ENCODE data around the gene RMRP.

GRCh38 chr9:35700031-35700430 is 42.2 kb upstream of the RMRP start:
- no peak for TF ChIP-seq CTCF (IDR thresholded peaks at IDR 0.05 in 2 of 3, conservative IDR thresholded peaks at IDR 0.05 in 1 of 3; ENCODE audit: insufficient read depth in 2 of 3, low read depth in 1 of 3, low read length in 3 of 3)
- no peak for TF ChIP-seq SIN3A (IDR thresholded peaks at IDR 0.05; ENCODE audit: borderline replicate concordance in 2 of 2, control insufficient read depth in 1 of 2, low read depth in 2 of 2, low read length in 2 of 2)
- TF ChIP-seq, protein P1, sequence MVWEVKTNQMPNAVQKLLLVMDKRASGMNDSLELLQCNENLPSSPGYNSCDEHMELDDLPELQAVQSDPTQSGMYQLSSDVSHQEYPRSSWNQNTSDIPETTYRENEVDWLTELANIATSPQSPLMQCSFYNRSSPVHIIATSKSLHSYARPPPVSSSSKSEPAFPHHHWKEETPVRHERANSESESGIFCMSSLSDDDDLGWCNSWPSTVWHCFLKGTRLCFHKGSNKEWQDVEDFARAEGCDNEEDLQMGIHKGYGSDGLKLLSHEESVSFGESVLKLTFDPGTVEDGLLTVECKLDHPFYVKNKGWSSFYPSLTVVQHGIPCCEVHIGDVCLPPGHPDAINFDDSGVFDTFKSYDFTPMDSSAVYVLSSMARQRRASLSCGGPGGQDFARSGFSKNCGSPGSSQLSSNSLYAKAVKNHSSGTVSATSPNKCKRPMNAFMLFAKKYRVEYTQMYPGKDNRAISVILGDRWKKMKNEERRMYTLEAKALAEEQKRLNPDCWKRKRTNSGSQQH (CRISPR knock-in tag; IDR thresholded peaks at IDR 0.05), result no peak
- TF ChIP-seq, protein P2, sequence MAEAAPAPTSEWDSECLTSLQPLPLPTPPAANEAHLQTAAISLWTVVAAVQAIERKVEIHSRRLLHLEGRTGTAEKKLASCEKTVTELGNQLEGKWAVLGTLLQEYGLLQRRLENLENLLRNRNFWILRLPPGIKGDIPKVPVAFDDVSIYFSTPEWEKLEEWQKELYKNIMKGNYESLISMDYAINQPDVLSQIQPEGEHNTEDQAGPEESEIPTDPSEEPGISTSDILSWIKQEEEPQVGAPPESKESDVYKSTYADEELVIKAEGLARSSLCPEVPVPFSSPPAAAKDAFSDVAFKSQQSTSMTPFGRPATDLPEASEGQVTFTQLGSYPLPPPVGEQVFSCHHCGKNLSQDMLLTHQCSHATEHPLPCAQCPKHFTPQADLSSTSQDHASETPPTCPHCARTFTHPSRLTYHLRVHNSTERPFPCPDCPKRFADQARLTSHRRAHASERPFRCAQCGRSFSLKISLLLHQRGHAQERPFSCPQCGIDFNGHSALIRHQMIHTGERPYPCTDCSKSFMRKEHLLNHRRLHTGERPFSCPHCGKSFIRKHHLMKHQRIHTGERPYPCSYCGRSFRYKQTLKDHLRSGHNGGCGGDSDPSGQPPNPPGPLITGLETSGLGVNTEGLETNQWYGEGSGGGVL (CRISPR knock-in tag; IDR thresholded peaks at IDR 0.05), result no peak
- TF ChIP-seq, protein P3, sequence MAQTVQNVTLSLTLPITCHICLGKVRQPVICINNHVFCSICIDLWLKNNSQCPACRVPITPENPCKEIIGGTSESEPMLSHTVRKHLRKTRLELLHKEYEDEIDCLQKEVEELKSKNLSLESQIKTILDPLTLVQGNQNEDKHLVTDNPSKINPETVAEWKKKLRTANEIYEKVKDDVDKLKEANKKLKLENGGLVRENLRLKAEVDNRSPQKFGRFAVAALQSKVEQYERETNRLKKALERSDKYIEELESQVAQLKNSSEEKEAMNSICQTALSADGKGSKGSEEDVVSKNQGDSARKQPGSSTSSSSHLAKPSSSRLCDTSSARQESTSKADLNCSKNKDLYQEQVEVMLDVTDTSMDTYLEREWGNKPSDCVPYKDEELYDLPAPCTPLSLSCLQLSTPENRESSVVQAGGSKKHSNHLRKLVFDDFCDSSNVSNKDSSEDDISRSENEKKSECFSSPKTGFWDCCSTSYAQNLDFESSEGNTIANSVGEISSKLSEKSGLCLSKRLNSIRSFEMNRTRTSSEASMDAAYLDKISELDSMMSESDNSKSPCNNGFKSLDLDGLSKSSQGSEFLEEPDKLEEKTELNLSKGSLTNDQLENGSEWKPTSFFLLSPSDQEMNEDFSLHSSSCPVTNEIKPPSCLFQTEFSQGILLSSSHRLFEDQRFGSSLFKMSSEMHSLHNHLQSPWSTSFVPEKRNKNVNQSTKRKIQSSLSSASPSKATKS (CRISPR knock-in tag; IDR thresholded peaks at IDR 0.05), result no peak
- TF ChIP-seq BCOR (IDR thresholded peaks at IDR 0.05), result no peak
- TF ChIP-seq PKNOX1 (IDR thresholded peaks at IDR 0.05), result no peak
- no peak for TF ChIP-seq ETV5 (CRISPR knock-in tag; IDR thresholded peaks at IDR 0.05; ENCODE audit: low read depth)
- no peak for TF ChIP-seq NCOA1 (IDR thresholded peaks at IDR 0.05; ENCODE audit: low read depth)
